Colonic mucosa (tissue), 4 donors: Measurements from ENCODE around the gene MN1. TPM values are rescaled to one million over a fixed set of nuclear protein-coding genes. Genes with fewer than 3 reads are reported as not detected.

Experiments
- DNase-seq: peaks from one replicate; pipeline ENCODE4 v3.0.0-alpha.2; 2020
- H3K27ac ChIP-seq: fragments of 200-600 bp; one replicate; pipeline ENCODE4 v1.8.0; 2021
- H3K27me3 ChIP-seq: fragments of 200-600 bp; one replicate; pipeline ENCODE4 v1.8.0; 2021
- H3K36me3 ChIP-seq: fragments of 200-600 bp; one replicate; pipeline ENCODE4 v1.8.0; 2021
- H3K4me1 ChIP-seq: fragments of 200-600 bp; one replicate; pipeline ENCODE4 v1.8.0; 2021; ENCODE audit warnings: mild to moderate bottlenecking
- H3K4me3 ChIP-seq: fragments of 200-600 bp; one replicate; pipeline ENCODE4 v1.8.0; 2021
- H3K9ac ChIP-seq, 2 donors: one replicate each; pipeline ENCODE4 v1.7.0; 2013; ENCODE audit warnings: control low read depth in 2 of 2, low read depth in 2 of 2, low read length in 2 of 2
- H3K9me3 ChIP-seq: fragments of 200-600 bp; one replicate; pipeline ENCODE4 v1.8.0; 2021
- intact Hi-C: fragments of 100-400 bp; cut with DNase I; formaldehyde crosslinking; loops from one replicate; pipeline ENCODE4 v1.14.1; 2022
- total RNA-seq, 2 donors: library from RNA; stranded (reverse); fragmentation: NEBNext Ultra II Directional in 1 of 2; extraction: Animal tissue kit (Norgen Biotek cat#: 25700) in 1 of 2; gene quantifications; one replicate each; pipeline ENCODE4 v1.2.1, GENCODE V29; 2021
- TF ChIP-seq, protein P1 (sequence below): fragments of 200-600 bp; IDR thresholded peaks from one replicate; pipeline ENCODE4 v1.8.0; 2022; ENCODE audit warnings: antibody characterized with exemption, mild to moderate bottlenecking
- donor health status: healthy.
- donor health status: DM: no; HTN: no; CAD: no.
- donor health status: DM: no; HTN: no; CAD: no.

The MN1 gene
- total RNA-seq = 1 to 10 TPM in 1 of 2 donors, under 1 TPM in 1; 0.67 to 1.5 TPM

DNA sequence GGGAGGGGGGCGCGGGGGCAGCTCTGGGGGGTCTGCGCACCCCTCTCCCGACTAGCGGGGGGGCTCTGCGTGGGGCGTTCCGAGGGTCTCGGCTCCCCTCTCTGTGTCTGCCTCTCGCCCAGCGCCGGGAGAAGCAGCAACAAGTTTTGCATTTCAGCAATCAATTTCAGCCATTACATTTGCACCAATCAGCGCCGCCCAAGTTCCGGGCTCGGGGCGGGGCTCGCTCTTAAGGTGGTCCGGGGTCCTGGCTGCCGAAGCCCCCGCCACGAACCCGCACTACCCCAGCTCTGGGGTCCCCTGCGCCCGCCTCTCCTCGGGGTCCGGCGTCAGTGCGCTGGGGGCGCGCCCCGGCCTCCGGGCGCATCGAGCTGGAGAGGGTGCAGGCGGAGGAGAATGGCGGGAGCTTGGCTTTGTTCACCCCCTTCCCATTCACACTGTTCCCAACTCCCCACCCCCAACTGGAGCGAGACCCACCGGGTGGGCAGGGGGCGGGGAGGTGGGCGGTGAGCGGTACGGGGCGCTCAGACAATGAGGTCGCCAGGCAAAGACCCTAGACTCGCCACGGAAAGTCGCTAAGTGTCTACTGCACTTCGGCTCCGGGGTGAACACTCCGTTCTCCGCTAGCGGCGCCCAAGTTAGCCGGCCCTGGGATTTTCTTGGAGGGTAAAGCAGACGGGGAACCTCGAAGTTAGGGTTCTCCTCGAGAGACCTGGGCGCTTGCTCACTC is at the start of gene MN1:
Gene MN1 (minus strand): TSS at position 141 of the 730 bp plus-strand sequence. CDS start 1,213 bp downstream, outside the sequence.
- peaks cover 40% of the 10 kb centered on the region for H3K27me3 ChIP-seq
- TF ChIP-seq, protein P1, sequence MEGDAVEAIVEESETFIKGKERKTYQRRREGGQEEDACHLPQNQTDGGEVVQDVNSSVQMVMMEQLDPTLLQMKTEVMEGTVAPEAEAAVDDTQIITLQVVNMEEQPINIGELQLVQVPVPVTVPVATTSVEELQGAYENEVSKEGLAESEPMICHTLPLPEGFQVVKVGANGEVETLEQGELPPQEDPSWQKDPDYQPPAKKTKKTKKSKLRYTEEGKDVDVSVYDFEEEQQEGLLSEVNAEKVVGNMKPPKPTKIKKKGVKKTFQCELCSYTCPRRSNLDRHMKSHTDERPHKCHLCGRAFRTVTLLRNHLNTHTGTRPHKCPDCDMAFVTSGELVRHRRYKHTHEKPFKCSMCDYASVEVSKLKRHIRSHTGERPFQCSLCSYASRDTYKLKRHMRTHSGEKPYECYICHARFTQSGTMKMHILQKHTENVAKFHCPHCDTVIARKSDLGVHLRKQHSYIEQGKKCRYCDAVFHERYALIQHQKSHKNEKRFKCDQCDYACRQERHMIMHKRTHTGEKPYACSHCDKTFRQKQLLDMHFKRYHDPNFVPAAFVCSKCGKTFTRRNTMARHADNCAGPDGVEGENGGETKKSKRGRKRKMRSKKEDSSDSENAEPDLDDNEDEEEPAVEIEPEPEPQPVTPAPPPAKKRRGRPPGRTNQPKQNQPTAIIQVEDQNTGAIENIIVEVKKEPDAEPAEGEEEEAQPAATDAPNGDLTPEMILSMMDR = no peak
- H3K36me3 ChIP-seq = no peaks in the 10 kb centered on the region
- peak within 1 kb of the TSS; percentile 34 for H3K27ac ChIP-seq
- intact Hi-C loops = loop anchor here (2.0 to 5.0 kb wide), 2 partner anchors 395 to 1044 kb away; no protein-coding TSS in a partner anchor
- peak within 1 kb of the TSS; percentile 19 to 24 for H3K9ac ChIP-seq
- no peaks in the 10 kb centered on the region for H3K9me3 ChIP-seq
- peak; percentile 42 for DNase-seq
- H3K4me1 ChIP-seq = peaks cover 6% of the 10 kb centered on the region
- peak within 1 kb of the TSS; percentile 77 for H3K4me3 ChIP-seq

DNA sequence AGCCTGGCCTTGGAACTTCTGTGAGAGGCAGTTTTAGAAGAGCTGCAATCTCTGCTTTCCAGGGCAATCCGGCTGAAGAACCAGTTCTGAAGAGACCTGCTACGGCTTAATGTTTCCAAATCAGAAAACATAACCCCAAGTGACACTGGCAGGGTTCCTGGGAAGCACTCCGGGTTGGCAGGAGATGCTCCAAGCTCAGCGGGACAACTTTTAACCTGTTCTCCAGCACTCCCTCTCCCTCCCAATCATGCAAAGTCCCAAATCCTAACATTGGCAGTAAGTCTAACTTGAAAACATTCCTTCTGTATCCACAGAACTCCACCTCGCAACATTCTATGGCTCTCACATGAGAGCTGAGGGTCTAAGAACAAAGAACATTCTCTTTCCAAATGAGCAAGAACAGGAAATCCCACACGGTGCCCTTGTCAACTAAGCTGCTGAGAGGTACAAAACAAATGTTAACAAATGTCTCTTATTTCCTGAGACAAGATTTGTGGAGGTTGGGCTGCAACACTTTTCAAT is 48.5 kb upstream of the MN1 start:
- TF ChIP-seq, protein P1 = no peak
- no peak overlapping the region for H3K4me3 ChIP-seq
- no peak for DNase-seq
- no peaks in the 10 kb centered on the region for H3K27me3 ChIP-seq
- H3K4me1 ChIP-seq = no peaks in the 10 kb centered on the region
- no peak overlapping the region for H3K27ac ChIP-seq
- H3K9me3 ChIP-seq = no peaks in the 10 kb centered on the region
- no peak overlapping the region for H3K9ac ChIP-seq
- intact Hi-C loops = no loop called here
- peaks cover 4% of the 10 kb centered on the region for H3K36me3 ChIP-seq

DNA sequence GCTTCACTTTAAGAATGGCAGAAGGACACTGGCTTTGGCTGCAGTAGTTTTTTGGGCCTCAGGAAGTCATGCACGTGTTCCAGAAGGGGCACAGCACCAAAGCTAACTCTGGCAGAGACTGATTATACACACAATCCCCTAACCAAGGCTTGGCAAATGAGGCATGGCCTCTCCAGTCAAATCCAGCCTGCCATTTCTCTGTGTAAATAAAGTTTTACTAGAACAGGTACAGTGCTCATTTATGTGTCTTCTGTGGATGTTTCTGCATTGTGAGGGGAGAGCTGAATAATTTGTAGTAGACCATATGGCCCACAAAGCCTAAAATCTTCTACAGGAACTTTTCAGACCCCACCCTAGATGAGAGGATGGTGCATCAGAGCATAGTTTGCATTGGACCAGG is 46.4 kb upstream of the MN1 start:
- TF ChIP-seq, protein P1 = no peak
- H3K27me3 ChIP-seq = no peaks in the 10 kb centered on the region
- no peaks in the 10 kb centered on the region for H3K36me3 ChIP-seq
- no peak overlapping the region for H3K9ac ChIP-seq
- intact Hi-C loops = no loop called here
- H3K4me3 ChIP-seq = no peak overlapping the region
- no peak overlapping the region for H3K27ac ChIP-seq
- H3K9me3 ChIP-seq = no peaks in the 10 kb centered on the region
- no peaks in the 10 kb centered on the region for H3K4me1 ChIP-seq
- DNase-seq = no peak

DNA sequence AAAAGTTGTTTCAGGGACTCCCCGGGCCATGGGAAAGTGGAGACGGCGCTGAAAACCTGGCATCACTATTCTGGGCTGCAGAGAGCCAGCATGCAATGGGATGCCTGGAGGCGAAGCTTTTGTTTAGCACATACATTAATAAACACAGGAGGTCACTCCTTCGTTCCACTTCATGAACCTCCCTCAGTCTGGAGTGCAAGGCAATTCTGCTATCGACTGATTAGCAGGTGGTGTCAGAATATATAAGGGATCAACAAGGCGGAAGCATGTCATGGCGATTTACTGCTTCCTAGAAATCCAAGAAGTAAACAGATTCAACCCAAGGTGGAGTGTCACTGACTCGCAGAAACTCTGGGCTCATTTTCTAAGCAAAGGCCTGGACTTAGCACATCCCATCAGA is 45.4 kb upstream of the MN1 start:
- Histone ChIP-seq H3K4me1 (no peaks in the 10 kb centered on the region), H3K27me3 (no peaks in the 10 kb centered on the region), H3K36me3 (no peaks in the 10 kb centered on the region), H3K9me3 (no peaks in the 10 kb centered on the region), H3K9ac (no peak overlapping the region), H3K4me3 (no peak overlapping the region), H3K27ac (no peak overlapping the region)
- DNase-seq = no peak
- TF ChIP-seq, protein P1 = no peak
- intact Hi-C loops = no loop called here

DNA sequence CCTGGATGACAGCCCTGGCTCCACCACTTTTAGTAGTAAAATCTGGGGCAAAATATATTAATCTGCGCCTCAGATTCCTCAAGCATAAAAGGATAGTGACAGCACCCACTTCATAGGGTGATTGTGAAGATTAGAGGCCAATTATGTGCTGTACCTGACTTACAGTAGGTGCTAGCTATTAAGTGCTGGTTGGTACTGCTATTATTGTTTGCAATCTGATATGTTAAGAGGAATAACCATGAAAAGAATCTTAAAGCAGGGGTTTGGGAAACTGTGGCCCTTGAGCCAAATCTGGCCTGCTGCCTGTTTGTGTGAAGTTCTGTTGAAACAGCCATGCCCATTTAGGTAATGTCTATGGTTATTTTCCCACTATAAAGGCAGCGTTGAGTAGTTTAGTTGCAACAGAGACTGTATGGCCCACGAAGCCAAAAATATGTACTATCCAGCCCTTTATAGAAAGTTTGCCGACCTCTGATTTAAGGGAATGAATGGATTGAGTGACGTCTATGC is 44.7 kb upstream of the MN1 start:
- intact Hi-C loops = no loop called here
- no peaks in the 10 kb centered on the region for H3K9me3 ChIP-seq
- no peak overlapping the region for H3K9ac ChIP-seq
- H3K4me3 ChIP-seq = no peak overlapping the region
- H3K27ac ChIP-seq = no peak overlapping the region
- no peaks in the 10 kb centered on the region for H3K4me1 ChIP-seq
- H3K36me3 ChIP-seq = no peaks in the 10 kb centered on the region
- DNase-seq = no peak
- H3K27me3 ChIP-seq = no peaks in the 10 kb centered on the region
- TF ChIP-seq, protein P1 = no peak
